ENCODE results near the gene SSR3.

DNA sequence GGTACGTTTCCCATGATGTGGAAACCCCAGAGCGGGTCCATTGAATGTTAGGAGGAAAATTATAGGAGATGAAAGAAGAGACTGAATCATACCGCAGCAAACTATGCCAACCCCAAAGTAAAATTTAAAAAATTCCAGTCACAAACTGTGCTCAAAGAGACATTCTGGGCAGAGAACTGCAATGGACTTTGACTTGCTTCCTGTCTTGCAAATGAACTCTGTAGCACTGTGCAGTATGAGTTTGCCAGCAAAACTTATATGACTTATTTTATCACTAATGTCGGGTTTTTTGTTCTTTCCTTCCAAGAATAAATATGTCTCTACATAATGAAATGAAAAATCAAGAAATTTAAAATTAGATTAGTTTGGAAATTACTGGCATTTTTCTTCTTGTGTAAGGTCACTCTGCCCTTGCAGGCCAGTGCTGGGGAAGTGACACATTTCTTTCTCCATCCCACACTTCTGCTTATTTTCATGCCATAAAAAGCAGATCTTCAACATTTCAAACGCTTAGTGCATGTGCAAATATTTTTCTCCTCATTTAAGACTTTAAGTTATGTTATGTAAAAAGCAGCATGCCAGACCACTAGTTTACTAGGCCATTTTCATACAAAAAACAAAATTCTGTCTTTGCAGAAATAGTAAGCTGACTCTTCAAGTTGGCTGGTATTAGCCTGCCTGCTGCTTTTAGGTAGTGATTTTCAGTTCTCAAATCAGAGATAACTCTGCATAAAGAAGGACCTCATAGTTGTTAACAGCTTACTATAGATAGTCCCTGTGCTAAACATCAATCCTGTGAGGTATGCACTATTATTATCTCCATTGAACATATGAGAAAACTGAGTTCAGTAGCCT lies 32.2 kb upstream of the SSR3 start:
- no peak for TF ChIP-seq POLR2A (IDR thresholded peaks at IDR 0.05)
- TF ChIP-seq, protein P1, sequence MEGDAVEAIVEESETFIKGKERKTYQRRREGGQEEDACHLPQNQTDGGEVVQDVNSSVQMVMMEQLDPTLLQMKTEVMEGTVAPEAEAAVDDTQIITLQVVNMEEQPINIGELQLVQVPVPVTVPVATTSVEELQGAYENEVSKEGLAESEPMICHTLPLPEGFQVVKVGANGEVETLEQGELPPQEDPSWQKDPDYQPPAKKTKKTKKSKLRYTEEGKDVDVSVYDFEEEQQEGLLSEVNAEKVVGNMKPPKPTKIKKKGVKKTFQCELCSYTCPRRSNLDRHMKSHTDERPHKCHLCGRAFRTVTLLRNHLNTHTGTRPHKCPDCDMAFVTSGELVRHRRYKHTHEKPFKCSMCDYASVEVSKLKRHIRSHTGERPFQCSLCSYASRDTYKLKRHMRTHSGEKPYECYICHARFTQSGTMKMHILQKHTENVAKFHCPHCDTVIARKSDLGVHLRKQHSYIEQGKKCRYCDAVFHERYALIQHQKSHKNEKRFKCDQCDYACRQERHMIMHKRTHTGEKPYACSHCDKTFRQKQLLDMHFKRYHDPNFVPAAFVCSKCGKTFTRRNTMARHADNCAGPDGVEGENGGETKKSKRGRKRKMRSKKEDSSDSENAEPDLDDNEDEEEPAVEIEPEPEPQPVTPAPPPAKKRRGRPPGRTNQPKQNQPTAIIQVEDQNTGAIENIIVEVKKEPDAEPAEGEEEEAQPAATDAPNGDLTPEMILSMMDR (IDR thresholded peaks at IDR 0.05) = no peak

Data from esophagus squamous epithelium (tissue), 4 donors.